ENCODE data around the gene SPINT3. TPM values are rescaled to one million over a fixed set of nuclear protein-coding genes. Genes with fewer than 3 reads are reported as not detected.

The SPINT3 gene
- total RNA-seq, 1 donor, result not detected

- DNase-seq (ENCODE audit: insufficient read length, low spot score, missing footprints), result no peak
- Histone ChIP-seq H3K4me3 (ENCODE audit: insufficient read depth, low read length) (no peak overlapping the region), H3K4me2 (ENCODE audit: insufficient read depth, low read length) (no peak overlapping the region), H3K4me1 (ENCODE audit: insufficient read depth, low read length) (no peaks in the 10 kb centered on the region), H4K20me1 (ENCODE audit: insufficient read depth, low read length) (no peaks in the 10 kb centered on the region), H3K9me3 (ENCODE audit: low read depth, low read length) (no peaks in the 10 kb centered on the region), H3K36me3 (ENCODE audit: insufficient read depth, low read length) (no peaks in the 10 kb centered on the region), H3K27me3 (ENCODE audit: insufficient read depth, low read length) (peaks cover 5% of the 10 kb centered on the region), H3K27ac (ENCODE audit: low read depth, low read length) (no peak overlapping the region), H3K79me2 (ENCODE audit: insufficient read depth, low read length) (no peaks in the 10 kb centered on the region), H2AFZ (ENCODE audit: low read length) (no peak overlapping the region)
- no peak for TF ChIP-seq CTCF (IDR thresholded peaks at IDR 0.05; ENCODE audit: extremely low read depth, low read depth, low read length)
Measured at GRCh38 chr20:45523821-45524220, 8.4 kb upstream of the SPINT3 start.

DNA sequence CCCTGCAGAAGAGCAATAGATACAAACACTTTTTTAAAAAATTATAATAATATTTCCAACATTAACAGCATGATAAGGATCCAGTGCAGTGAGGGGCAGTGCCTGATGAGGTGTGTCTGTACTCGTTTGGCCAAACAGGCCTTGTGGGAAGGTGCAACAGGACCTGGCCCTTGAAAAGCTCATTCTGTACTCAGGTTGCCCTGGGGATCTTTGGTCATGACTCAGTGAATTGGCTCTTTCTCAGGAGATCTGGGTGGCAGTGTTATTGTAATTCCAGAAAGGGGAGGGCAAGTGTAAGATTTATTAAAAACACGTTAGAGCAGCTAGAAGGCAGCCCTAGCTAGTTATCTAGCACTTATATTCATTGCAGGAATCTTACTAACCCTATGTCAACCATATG lies 2.9 kb upstream of the SPINT3 start:
- no peak for TF ChIP-seq CTCF (IDR thresholded peaks at IDR 0.05; ENCODE audit: extremely low read depth, low read depth, low read length)
- DNase-seq (ENCODE audit: insufficient read length, low spot score, missing footprints), result no peak
- no peak overlapping the region for H3K4me3 ChIP-seq (ENCODE audit: insufficient read depth, low read length)

GRCh38 chr20:45510242-45510862 lies 5.1 kb downstream of the SPINT3 start:
- DNase-seq (ENCODE audit: insufficient read length, low spot score, missing footprints), result no peak
- no peaks in the 10 kb centered on the region for H3K79me2 ChIP-seq (ENCODE audit: insufficient read depth, low read length)
- H3K27ac ChIP-seq (ENCODE audit: low read depth, low read length), result no peak overlapping the region
- no peaks in the 10 kb centered on the region for H3K36me3 ChIP-seq (ENCODE audit: insufficient read depth, low read length)
- no peak overlapping the region for H3K4me3 ChIP-seq (ENCODE audit: insufficient read depth, low read length)
- H3K4me1 ChIP-seq (ENCODE audit: insufficient read depth, low read length), result no peaks in the 10 kb centered on the region
- TF ChIP-seq CTCF (IDR thresholded peaks at IDR 0.05; ENCODE audit: extremely low read depth, low read depth, low read length), result no peak
- H3K4me2 ChIP-seq (ENCODE audit: insufficient read depth, low read length), result no peak overlapping the region
- H4K20me1 ChIP-seq (ENCODE audit: insufficient read depth, low read length), result no peaks in the 10 kb centered on the region
- H2AFZ ChIP-seq (ENCODE audit: low read length), result no peak overlapping the region
- H3K9me3 ChIP-seq (ENCODE audit: low read depth, low read length), result no peaks in the 10 kb centered on the region
- H3K27me3 ChIP-seq (ENCODE audit: insufficient read depth, low read length), result peaks cover 5% of the 10 kb centered on the region

More for the DNA sequence above, 2.9 kb upstream of the SPINT3 start:
- H3K27me3 ChIP-seq (ENCODE audit: insufficient read depth, low read length), result no peaks in the 10 kb centered on the region
- H3K4me1 ChIP-seq (ENCODE audit: insufficient read depth, low read length), result no peaks in the 10 kb centered on the region
- H2AFZ ChIP-seq (ENCODE audit: low read length), result no peak overlapping the region
- no peak overlapping the region for H3K27ac ChIP-seq (ENCODE audit: low read depth, low read length)
- H3K4me2 ChIP-seq (ENCODE audit: insufficient read depth, low read length), result no peak overlapping the region
- H4K20me1 ChIP-seq (ENCODE audit: insufficient read depth, low read length), result no peaks in the 10 kb centered on the region
- no peaks in the 10 kb centered on the region for H3K9me3 ChIP-seq (ENCODE audit: low read depth, low read length)
- H3K79me2 ChIP-seq (ENCODE audit: insufficient read depth, low read length), result no peaks in the 10 kb centered on the region
- no peaks in the 10 kb centered on the region for H3K36me3 ChIP-seq (ENCODE audit: insufficient read depth, low read length)

GRCh38 chr20:45509091-45509490 lies 6.3 kb downstream of the SPINT3 start:
- no peak for DNase-seq (ENCODE audit: insufficient read length, low spot score, missing footprints)
- Histone ChIP-seq H3K4me1 (ENCODE audit: insufficient read depth, low read length) (no peaks in the 10 kb centered on the region), H3K27ac (ENCODE audit: low read depth, low read length) (no peak overlapping the region), H3K4me3 (ENCODE audit: insufficient read depth, low read length) (no peak overlapping the region), H3K79me2 (ENCODE audit: insufficient read depth, low read length) (no peaks in the 10 kb centered on the region), H2AFZ (ENCODE audit: low read length) (no peak overlapping the region), H4K20me1 (ENCODE audit: insufficient read depth, low read length) (no peaks in the 10 kb centered on the region), H3K27me3 (ENCODE audit: insufficient read depth, low read length) (peaks cover 5% of the 10 kb centered on the region), H3K4me2 (ENCODE audit: insufficient read depth, low read length) (no peak overlapping the region), H3K36me3 (ENCODE audit: insufficient read depth, low read length) (no peaks in the 10 kb centered on the region), H3K9me3 (ENCODE audit: low read depth, low read length) (no peaks in the 10 kb centered on the region)
- no peak for TF ChIP-seq CTCF (IDR thresholded peaks at IDR 0.05; ENCODE audit: extremely low read depth, low read depth, low read length)
